Stimulated activated CD4-positive, alpha-beta T cell treated with anti-CD3 and anti-CD28 coated beads, Interleukin-1b, Interleukin-23, amount 100 ng/mL, for 48 hours (primary cell): ENCODE results near the gene TRERF1.
"Not testable (repeated sequence)": the region's sequence is repeated elsewhere in the genome, so short reads cannot be mapped to it uniquely, and the experiment has no call there.

Source experiments
- DNase-seq: peaks from one replicate; pipeline ENCODE4 v3.0.0-alpha.2; 2020

Gene TRERF1

GRCh38 chr6:42332916-42333315 lies 118.8 kb downstream of the TRERF1 start:
- no peak for DNase-seq

DNA sequence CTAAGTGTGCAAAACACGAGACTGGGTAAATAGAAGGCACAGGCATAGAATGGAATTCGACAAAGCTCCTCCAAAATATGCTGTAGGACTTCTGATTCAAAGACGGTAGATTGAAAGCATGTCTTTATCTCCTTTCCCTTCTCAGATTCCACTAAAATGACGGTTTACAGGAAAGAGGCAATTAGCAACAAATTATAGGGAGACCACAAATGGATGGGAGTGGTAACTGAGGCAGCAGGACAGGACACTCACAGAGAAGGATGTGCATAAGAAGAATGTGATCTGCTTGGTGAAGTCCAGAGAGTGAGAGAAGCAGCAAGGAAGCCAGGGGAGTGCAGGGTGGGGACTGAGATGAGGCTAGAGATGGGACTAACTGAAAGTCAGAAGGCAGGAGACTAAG lies 120.7 kb downstream of the TRERF1 start:
- no peak for DNase-seq

DNA sequence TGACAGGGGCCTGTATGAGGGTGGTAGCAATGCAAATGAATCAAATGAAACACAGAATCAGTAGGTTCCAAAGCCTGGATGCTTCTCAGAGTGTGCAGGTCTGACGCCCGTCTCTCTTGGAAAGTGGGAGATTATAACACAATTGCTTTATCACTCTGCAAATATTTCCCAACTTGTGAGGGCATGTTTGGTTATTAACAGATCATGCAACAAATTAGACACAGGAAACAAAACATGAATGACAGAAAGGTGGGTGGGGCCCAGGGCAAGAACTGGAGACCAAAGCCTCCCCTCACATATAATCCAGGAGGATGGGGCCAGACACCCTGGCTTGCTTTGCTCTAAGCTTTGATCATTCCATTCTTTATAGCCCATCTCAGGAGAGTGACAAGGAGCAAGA lies 125.5 kb downstream of the TRERF1 start:
- no peak for DNase-seq

GRCh38 chr6:42324656-42325324 lies 126.9 kb downstream of the TRERF1 start:
- not testable (repeated sequence) for DNase-seq

GRCh38 chr6:42322676-42323075 lies 129.1 kb downstream of the TRERF1 start:
- no peak for DNase-seq

DNA sequence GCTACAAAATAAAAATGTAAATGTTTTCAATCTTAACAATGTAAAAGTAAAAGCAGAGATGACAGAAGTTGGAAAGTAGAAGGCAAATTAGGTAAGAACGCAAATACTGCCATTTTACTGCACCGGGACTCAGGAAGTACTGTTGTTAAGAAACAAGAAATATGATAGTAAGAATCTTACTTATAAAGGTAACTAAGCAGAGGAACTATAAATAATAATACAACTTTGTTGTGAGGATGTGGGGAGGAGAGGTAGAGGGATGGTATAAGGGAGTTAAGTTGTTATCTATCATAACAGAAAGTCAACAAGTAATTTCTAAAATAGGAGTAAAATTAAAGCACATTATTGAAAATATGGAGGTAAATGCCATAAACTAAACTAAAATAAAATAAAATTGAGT lies 129.8 kb downstream of the TRERF1 start:
- DNase-seq, result no peak

DNA sequence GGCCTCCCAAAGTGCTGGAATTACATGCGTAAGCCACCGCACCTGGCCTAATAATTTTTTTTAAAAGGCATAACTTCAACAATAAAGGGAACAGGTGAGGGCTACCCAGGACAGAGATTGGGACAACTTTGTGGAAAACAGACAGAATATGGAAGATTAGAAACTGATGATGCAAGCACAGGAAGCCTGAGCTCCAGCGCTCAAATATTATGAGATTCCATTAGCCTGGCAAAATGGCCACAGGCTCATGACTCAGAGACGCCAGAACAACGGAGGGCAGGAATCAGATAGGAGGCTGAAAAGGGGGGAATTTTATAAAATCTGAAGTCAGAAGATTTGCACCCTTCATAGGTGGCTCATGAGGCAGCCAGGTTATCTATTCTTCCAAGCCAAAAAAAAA lies 131.0 kb downstream of the TRERF1 start:
- no peak for DNase-seq

DNA sequence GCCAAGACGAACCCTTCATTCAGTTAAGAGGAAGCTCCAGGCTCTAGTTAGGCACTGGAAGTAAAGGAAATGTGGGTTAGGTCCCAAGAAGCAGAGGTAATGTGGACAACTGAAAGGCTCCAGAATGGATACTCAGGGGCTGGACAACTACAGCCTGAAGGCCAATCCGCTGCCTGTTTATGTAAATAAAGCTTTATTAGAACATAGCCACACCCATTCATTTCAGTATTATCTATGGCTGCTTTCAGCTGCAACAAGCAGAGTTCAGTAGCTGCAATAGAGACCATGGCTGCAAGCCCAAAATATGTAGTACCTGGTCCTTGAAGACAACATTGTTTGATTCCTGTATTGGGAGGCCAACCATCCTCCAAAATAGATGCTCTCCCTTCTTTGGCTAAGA lies 133.2 kb downstream of the TRERF1 start:
- no peak for DNase-seq

DNA sequence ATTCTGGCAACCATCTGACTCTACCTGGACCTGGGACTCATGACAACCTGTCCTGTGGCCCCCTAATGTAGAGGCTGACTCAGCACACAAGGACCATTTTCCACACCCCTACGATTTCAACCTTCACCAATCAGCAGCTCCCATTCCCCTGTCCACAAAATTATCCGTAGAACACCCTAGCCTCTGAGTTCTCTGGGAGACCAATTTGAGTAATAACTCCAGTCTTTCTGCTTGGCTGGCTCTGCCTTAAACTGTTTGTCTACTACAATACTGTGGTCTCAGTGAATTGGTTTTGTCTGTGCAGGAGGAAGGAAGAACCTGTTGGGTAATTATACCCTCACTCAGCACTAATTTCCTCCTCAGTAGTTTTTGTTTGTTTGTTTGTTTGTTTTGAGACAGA lies 134.7 kb downstream of the TRERF1 start:
- DNase-seq, result no peak

- DNase-seq, result peak; percentile 35
Measured at GRCh38 chr6:42315991-42316970, 135.4 kb downstream of the TRERF1 start.

- no peak for DNase-seq
Measured at GRCh38 chr6:42315259-42315990, 136.3 kb downstream of the TRERF1 start.

DNA sequence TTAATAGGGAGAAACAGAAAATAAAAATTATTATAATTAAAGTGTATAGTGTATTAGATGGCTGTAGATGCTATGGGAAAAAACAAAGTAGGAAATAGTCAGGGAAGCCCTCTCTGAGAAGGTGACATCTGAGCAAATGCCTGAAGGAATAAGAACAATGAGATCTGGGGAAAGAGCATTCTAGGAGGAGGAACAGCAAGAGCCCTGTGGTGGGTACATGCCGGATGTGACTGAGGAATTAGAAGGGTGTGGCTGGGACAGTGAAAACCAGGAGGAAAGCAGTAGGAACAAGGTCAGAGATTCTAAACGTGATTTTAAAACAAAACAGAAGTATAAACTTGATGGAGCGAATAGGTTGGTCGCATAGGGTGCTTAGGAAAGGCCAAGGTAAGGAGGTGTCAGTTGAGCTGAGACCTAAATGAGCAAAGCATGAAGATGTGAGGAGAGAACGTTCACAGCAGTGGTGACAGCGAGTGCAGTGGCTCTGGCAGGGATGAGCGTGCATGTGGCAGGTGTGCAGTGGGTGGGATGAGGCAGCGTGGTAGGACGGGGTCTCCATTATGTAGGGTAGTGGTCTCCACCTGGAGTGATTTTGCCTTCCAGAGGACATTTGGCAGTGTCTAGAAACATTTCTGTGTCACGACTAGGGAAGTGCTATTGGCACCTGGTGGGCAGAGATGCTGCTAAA lies 137.0 kb downstream of the TRERF1 start:
- DNase-seq, result no peak

DNA sequence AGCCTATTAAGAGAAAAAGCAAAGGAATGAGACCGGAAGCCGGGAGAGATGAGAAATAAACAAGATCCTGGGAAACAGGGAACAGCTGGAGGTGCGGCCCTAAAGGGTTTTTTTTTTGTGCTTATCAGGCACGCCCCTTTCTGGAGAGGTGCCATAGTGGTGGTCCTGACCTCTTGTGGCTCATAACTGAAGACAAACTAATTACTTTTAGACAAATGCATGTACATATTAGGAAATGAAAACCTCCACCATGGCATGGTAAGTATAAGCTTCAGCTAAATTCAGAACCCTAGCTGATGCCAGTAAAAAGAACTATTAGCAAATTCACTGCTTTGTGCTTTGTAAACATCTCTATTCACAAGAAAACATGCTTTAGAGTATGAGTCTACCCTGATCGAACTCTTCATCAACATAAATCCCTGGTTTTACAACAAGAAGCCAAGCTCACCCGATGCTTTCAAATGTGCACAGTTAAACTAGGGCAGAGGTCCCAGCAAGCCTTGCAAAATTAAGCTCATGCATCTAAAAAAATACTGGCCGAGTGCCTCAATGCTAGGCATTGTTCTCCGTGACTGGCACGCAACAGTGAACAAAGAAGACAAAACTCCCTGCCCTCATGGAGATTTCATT lies 137.7 kb downstream of the TRERF1 start:
- DNase-seq, result no peak

- no peak for DNase-seq
Measured at GRCh38 chr6:42313038-42313437, 138.7 kb downstream of the TRERF1 start.

- no peak for DNase-seq
Measured at GRCh38 chr6:42307141-42307470, 144.6 kb downstream of the TRERF1 start.

DNA sequence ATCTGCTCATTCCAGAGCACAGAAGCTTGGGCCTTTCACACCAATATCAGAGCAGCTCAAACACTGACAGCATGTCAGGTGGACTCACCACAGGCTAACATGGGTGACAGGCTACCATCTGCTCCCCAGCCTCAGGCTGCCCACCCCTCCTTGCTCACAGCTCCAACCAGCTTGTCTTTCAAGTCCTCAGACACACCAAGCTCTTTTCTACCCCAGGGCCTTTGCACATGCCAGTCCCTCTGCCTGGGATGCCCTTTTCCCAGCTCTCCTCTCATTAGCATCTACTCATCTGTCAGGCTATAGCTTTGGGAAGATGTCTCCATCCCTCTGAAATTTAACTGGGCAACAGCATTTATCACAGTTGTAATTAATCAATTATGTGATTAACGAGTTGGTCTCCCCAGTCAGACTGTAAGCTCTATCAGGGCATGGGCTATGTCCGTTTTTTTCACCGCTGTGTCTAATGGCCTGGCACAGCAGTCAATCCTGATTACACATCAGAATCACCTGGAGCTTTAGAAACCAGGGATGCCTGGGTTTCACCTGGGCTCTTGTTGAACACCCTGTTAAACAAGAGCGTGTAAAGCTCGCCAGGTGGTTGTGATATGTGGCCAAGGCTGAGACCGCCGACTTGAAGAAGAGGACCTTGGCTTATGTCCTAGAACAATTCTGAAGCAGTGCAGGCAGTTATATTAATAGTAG lies 145.1 kb downstream of the TRERF1 start:
- no peak for DNase-seq

- no peak for DNase-seq
Measured at GRCh38 chr6:42304053-42304712, 147.5 kb downstream of the TRERF1 start.

GRCh38 chr6:42302411-42302810 lies 149.3 kb downstream of the TRERF1 start:
- no peak for DNase-seq

- no peak for DNase-seq
Measured at GRCh38 chr6:42301986-42302385, 149.7 kb downstream of the TRERF1 start.

DNA sequence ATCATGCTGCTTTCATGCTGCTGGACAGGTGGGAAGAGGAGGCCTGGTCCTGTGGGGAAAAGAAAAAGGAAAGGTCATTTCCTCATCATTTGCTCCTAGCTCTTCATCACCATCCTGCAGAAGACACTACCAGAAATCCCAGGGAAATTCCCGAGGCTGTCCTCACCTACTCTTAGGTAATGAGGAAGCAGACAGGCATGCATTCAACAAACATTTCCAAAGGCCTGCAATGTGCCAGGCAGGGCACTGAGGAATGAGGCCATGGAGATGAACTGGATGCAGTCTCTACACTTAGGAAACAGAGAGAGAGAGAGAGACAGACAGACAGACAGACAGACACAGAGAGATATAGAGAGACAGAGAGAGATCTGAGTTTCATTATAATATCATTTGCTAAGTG lies 151.0 kb downstream of the TRERF1 start:
- no peak for DNase-seq

DNA sequence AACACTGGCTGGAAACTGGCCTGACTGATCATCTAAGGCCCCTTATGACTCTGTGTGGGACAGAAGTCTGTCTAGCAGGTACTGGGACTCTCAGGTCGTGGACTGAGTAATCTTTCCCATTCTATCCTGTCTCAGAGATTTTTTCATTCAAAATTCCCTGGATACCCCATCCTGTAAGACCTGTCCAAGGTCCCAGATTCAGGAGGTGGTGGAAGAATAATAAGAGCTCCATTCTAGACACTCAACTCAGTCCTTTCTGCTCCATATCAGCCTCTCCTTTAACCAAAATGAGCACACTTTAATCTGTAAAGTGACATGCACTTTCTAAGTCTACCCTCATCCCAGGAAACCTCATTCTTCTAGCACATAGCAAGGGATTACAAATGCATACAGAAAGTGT lies 151.5 kb downstream of the TRERF1 start:
- no peak for DNase-seq
